Adrenal gland (tissue), 12 donors: ENCODE measurements around the gene AQP2. TPM values are rescaled to one million over a fixed set of nuclear protein-coding genes. Genes with fewer than 3 reads are reported as not detected.
"Not testable (repeated sequence)": the region's sequence is repeated elsewhere in the genome, so short reads cannot be mapped to it uniquely, and the experiment has no call there.

Experiments used
- DNase-seq, 7 donors: peaks; one replicate each; pipeline ENCODE4 v3.0.0-alpha.2; 2019 to 2020
- H3K27ac ChIP-seq, 5 donors: fragments of 200-600 bp; sonication (generic) in 4 of 5; 1 replicate in 3 of 5; 2 replicates in 2 of 5; pipeline versions ENCODE4 v1.5.1 to v1.8.0; 2016 to 2020; ENCODE audit warnings: mild to moderate bottlenecking in 1 of 5
- H3K27me3 ChIP-seq: fragments of 200-600 bp; 2 replicates; pipeline ENCODE4 v1.8.0; 2021
- H3K36me3 ChIP-seq, 2 donors: fragments of 200-600 bp; replicated peaks in 1 of 2; 1 replicate in 1 of 2; 2 replicates in 1 of 2; pipeline versions ENCODE4 v1.5.1 to v1.8.0; 2018 to 2022
- H3K4me1 ChIP-seq, 2 donors: fragments of 200-600 bp; replicated peaks in 1 of 2; 1 replicate in 1 of 2; 2 replicates in 1 of 2; pipeline versions ENCODE4 v1.5.1 to v1.8.0; 2018 to 2021
- H3K4me3 ChIP-seq, 4 donors: fragments of 200-600 bp; sonication (generic) in 3 of 4; one replicate each; pipeline ENCODE4 v1.5.1; 2016 to 2018
- H3K9me3 ChIP-seq, 3 donors: fragments of 200-600 bp; sonication (generic) in 1 of 3; replicated peaks in 1 of 3; 1 replicate in 2 of 3; 2 replicates in 1 of 3; pipeline versions ENCODE4 v1.5.1 to v1.8.0; 2016 to 2021
- CTCF ChIP-seq, 6 experiments: fragments of 450-650 bp in 4 of 6; fragments of 200-600 bp in 2 of 6; sonication (generic) in 1 of 6; IDR thresholded peaks; 1 replicate in 5 of 6; 2 replicates in 1 of 6; pipeline versions ENCODE4 v1.5.1 to v1.8.0; 2016 to 2021; ENCODE audit warnings: antibody characterized with exemption in 6 of 6, mild to moderate bottlenecking in 2 of 6, moderate library complexity in 1 of 6
- POLR2A ChIP-seq, 2 donors: fragments of 450-650 bp; IDR thresholded peaks; one replicate each; pipeline ENCODE4 v1.6.1; 2017; ENCODE audit warnings: antibody characterized with exemption in 2 of 2, mild to moderate bottlenecking in 2 of 2, moderate library complexity in 1 of 2
- WGBS, 4 donors: extraction: QIAGEN DNeasy Blood & Tissue Kit in 2 of 4; methylation state at CpG; one replicate each; pipeline versions ENCODE4 v1.1.5 to v1.1.7; 2013 to 2017; 5-methylcytosine and 5-hydroxymethylcytosine counted together
- intact Hi-C, 2 donors: fragments of 100-400 bp; cut with DNase I; formaldehyde crosslinking; loops; one replicate each; pipeline versions ENCODE4 v1.14.1 to v1.15.0; 2022 to 2023
- polyA plus RNA-seq, 3 donors: library from polyadenylated mRNA; stranded (reverse); fragments of 200-250 nt in 2 of 3; fragments of 350-450 nt in 1 of 3; fragmentation: Illumina TruSeq in 1 of 3; extraction: RNeasy Lipid Tissue Mini Kit (QIAGEN cat#74804) in 1 of 3; gene quantifications; one replicate each; pipeline ENCODE4 v1.2.3, GENCODE V29; 2013 to 2014
- total RNA-seq, 9 donors: library from RNA; depleted of rRNA in 4 of 9; stranded (reverse); fragments of >200 nt in 4 of 9; fragments of 120-200 nt in 1 of 9; fragmentation: NEBNext Ultra II Directional in 1 of 9; extraction: Animal tissue kit (Norgen Biotek cat#: 25700) in 1 of 9; gene quantifications; one replicate each; pipeline versions ENCODE4 v1.1.0 to v1.2.4, GENCODE V29; 2013 to 2023
- donor health status: healthy with polysubstance abuse.
- donor health status: Bipolar disorder and iron deficiency.
- donor health status: DM: yes; HTN: yes; CAD: no.
- donor health status: DM: no; HTN: no; CAD: no.
- donor health status: DM: no; HTN: no; CAD: no.
- donor health status: DM: yes; HTN: yes; CAD: no.

AQP2 gene
- total and polyA plus RNA-seq, 12 donors, result 0.10 to 81.0 (median 2.4) TPM; not detected in 1

GRCh38 chr12:49985981-49986380 lies 35.4 kb downstream of the AQP2 start:
- no peak for DNase-seq
- peaks cover 0 to 5% of the 10 kb centered on the region in 2 donors for H3K4me1 ChIP-seq
- WGBS, 4 donors, result 83 to 95% (median 87%) methylated on average over 5 of the region's 5 CpGs
- no peak overlapping the region for H3K27ac ChIP-seq
- TF ChIP-seq CTCF (IDR thresholded peaks at IDR 0.05) (no peak), POLR2A (IDR thresholded peaks at IDR 0.05) (no peak)
- no peaks in the 10 kb centered on the region for H3K9me3 ChIP-seq
- H3K27me3 ChIP-seq, result no peaks in the 10 kb centered on the region
- H3K36me3 ChIP-seq, result no peaks in the 10 kb centered on the region
- no peak overlapping the region for H3K4me3 ChIP-seq
- intact Hi-C loops, result no loop called here

- H3K27me3 ChIP-seq, H3K36me3 ChIP-seq, H3K27ac ChIP-seq, H3K4me3 ChIP-seq, DNase-seq, H3K4me1 ChIP-seq, H3K9me3 ChIP-seq, intact Hi-C loops: not testable (repeated sequence)
- WGBS, 4 donors, result 75 to 92% (median 82%) methylated on average over 3 of the region's 3 CpGs
These were observed 35.9 kb downstream of the AQP2 start for GRCh38 chr12:49986476-49986875.

GRCh38 chr12:49987625-49988303 lies 37.2 kb downstream of the AQP2 start:
- Histone ChIP-seq H3K4me3 (no peak overlapping the region), H3K4me1 (no peaks in the 10 kb centered on the region), H3K27me3 (no peaks in the 10 kb centered on the region), H3K36me3 (no peaks in the 10 kb centered on the region), H3K27ac (no peak overlapping the region), H3K9me3 (no peaks in the 10 kb centered on the region)
- TF ChIP-seq CTCF (IDR thresholded peaks at IDR 0.05) (no peak), POLR2A (IDR thresholded peaks at IDR 0.05) (no peak)
- 74 to 92% (median 86%) methylated on average over 4 of the region's 4 CpGs for WGBS, 4 donors
- no peak for DNase-seq
- intact Hi-C loops, result no loop called here

- DNase-seq, H3K27ac ChIP-seq, H3K4me3 ChIP-seq, H3K9me3 ChIP-seq, H3K4me1 ChIP-seq, H3K27me3 ChIP-seq, intact Hi-C loops, H3K36me3 ChIP-seq: not testable (repeated sequence)
- 54 to 76% (median 64%) methylated on average over 2 of the region's 2 CpGs for WGBS, 4 donors
These were observed 38.9 kb downstream of the AQP2 start for GRCh38 chr12:49989400-49989799.

- WGBS, 4 donors, result 78 to 86% (median 80%) methylated on average over 4 of the region's 4 CpGs
- Histone ChIP-seq H3K27ac (no peak overlapping the region), H3K4me3 (no peak overlapping the region), H3K36me3 (peaks cover 0 to 5% of the 10 kb centered on the region in 2 donors), H3K4me1 (no peaks in the 10 kb centered on the region), H3K9me3 (no peaks in the 10 kb centered on the region), H3K27me3 (no peaks in the 10 kb centered on the region)
- no peak for DNase-seq
- intact Hi-C loops, result no loop called here
- no peak for TF ChIP-seq POLR2A (IDR thresholded peaks at IDR 0.05)
- no peak for TF ChIP-seq CTCF (IDR thresholded peaks at IDR 0.05)
These were observed 39.7 kb downstream of the AQP2 start for GRCh38 chr12:49990273-49990672.
